H1 (cell line): ENCODE results near the gene TSC1. TPM values are rescaled to one million over a fixed set of nuclear protein-coding genes. Genes with fewer than 3 reads are reported as not detected.

Experiments
- CTCF ChIA-PET: fragments of 300-600 bp; sonication (Branson Sonifier 250); formaldehyde crosslinking; loops from one replicate; lab custom pipeline; 2021; ENCODE audit not compliant: partially characterized antibody; lab: Charles Lee
- POLR2A ChIA-PET: fragments of 300-600 bp; sonication (Branson Sonifier 250); formaldehyde crosslinking; loops from one replicate; lab custom pipeline; 2021; ENCODE audit warnings: inconsistent platforms; ENCODE audit not compliant: partially characterized antibody; lab: Charles Lee
- DNase-seq, 2 experiments: peaks; one replicate each; pipeline versions ENCODE4 v3.0.0 to v3.0.0-alpha.2; 2010 to 2022; ENCODE audit warnings: low spot score in 2 of 2, low read depth in 1 of 2, mixed read lengths in 1 of 2
- FAIRE-seq: peaks from 2 replicates; lab custom pipeline; 2011; peaks lifted over from hg19 to GRCh38; lab: Jason Lieb, UNC
- H2AFZ ChIP-seq: 2 replicates; pipeline ENCODE4 v1.8.1; 2012; ENCODE audit warnings: low read length, inconsistent platforms
- H2AK5ac ChIP-seq: 2 replicates; pipeline ENCODE4 v1.6.1; 2013; ENCODE audit warnings: low read depth, low read length
- H2BK120ac ChIP-seq: replicated peaks from 2 replicates; pipeline ENCODE3; 2013; ENCODE audit warnings: low read depth, low read length, inconsistent platforms
- H2BK12ac ChIP-seq: 2 replicates; pipeline ENCODE4 v1.6.1; 2013; ENCODE audit warnings: low read depth, low read length
- H2BK15ac ChIP-seq: 2 replicates; pipeline ENCODE4 v1.6.1; 2013; ENCODE audit warnings: low read length
- H2BK20ac ChIP-seq: 2 replicates; pipeline ENCODE4 v1.6.1; 2013; ENCODE audit warnings: low read length
- H2BK5ac ChIP-seq: 2 replicates; pipeline ENCODE4 v1.6.1; 2013; ENCODE audit warnings: low read depth, low read length
- H3K14ac ChIP-seq: 2 replicates; pipeline ENCODE4 v1.6.1; 2013; ENCODE audit warnings: inconsistent platforms; ENCODE audit not compliant: insufficient read length
- H3K18ac ChIP-seq: 2 replicates; pipeline ENCODE4 v1.6.1; 2013; ENCODE audit warnings: low read length; ENCODE audit errors: extremely low read depth
- H3K23ac ChIP-seq: 2 replicates; pipeline ENCODE4 v1.6.1; 2013; ENCODE audit warnings: inconsistent platforms; ENCODE audit not compliant: insufficient read length
- H3K23me2 ChIP-seq: 2 replicates; pipeline ENCODE4 v1.6.1; 2013; ENCODE audit warnings: low read depth, low read length
- H3K27ac ChIP-seq: 2 replicates; pipeline ENCODE4 v1.6.1; 2011; ENCODE audit warnings: low read depth, low read length, inconsistent platforms
- H3K27me3 ChIP-seq, 4 experiments: replicated peaks in 1 of 4; 1 replicate in 1 of 4; 2 replicates in 3 of 4; pipeline versions ENCODE4 v1.6.1 to v1.8.1; 2011 to 2013; ENCODE audit warnings: low read length in 3 of 4, mild to moderate bottlenecking in 3 of 4, inconsistent platforms in 2 of 4, mixed read lengths in 2 of 4, moderate library complexity in 1 of 4; ENCODE audit not compliant: control insufficient read depth in 3 of 4, insufficient read depth in 3 of 4; ENCODE audit errors: extremely low read depth in 1 of 4
- H3K36me3 ChIP-seq, 4 experiments: 2 replicates each; pipeline versions ENCODE4 v1.6.1 to v1.8.1; 2011 to 2013; ENCODE audit warnings: mild to moderate bottlenecking in 4 of 4, low read length in 3 of 4, moderate library complexity in 2 of 4, control low read depth in 1 of 4, inconsistent platforms in 1 of 4; ENCODE audit not compliant: insufficient read depth in 4 of 4, control insufficient read depth in 2 of 4
- H3K4ac ChIP-seq: replicated peaks from 2 replicates; pipeline ENCODE3; 2013; ENCODE audit warnings: low read length, low read depth, mixed read lengths, inconsistent platforms; ENCODE audit not compliant: insufficient read length
- H3K4me1 ChIP-seq, 4 experiments: replicated peaks in 1 of 4; 1 replicate in 1 of 4; 2 replicates in 3 of 4; pipeline versions ENCODE4 v1.6.1 to v1.8.1; 2011 to 2013; ENCODE audit warnings: low read length in 3 of 4, inconsistent platforms in 2 of 4, mixed read lengths in 1 of 4; ENCODE audit not compliant: insufficient read depth in 4 of 4, control insufficient read depth in 3 of 4
- H3K4me2 ChIP-seq, 2 experiments: 2 replicates each; pipeline versions ENCODE4 v1.6.1 to v1.8.1; 2011 to 2013; ENCODE audit warnings: low read depth in 2 of 2, low read length in 2 of 2, control low read depth in 1 of 2, inconsistent platforms in 1 of 2, mild to moderate bottlenecking in 1 of 2; ENCODE audit not compliant: insufficient read depth in 1 of 2
- H3K4me3 ChIP-seq, 4 experiments: fragments of 200-600, 300-600 bp in 1 of 4; sonication (generic), shearing (Covaris generic), sonication (Bioruptor Twin) in 1 of 4; 2 replicates each; pipeline versions ENCODE4 v1.5.1 to v1.8.1; 2011 to 2016; ENCODE audit warnings: low read length in 4 of 4, low read depth in 3 of 4, control low read depth in 2 of 4, inconsistent platforms in 2 of 4, mild to moderate bottlenecking in 2 of 4, mixed read lengths in 1 of 4, moderate library complexity in 1 of 4; ENCODE audit not compliant: insufficient read depth in 2 of 4; ENCODE audit errors: extremely low read depth in 1 of 4
- H3K56ac ChIP-seq: replicated peaks from 2 replicates; pipeline ENCODE3; 2013; ENCODE audit warnings: low read depth, mild to moderate bottlenecking, mixed read lengths, low read length, inconsistent platforms; ENCODE audit not compliant: insufficient read length
- H3K79me1 ChIP-seq: 2 replicates; pipeline ENCODE4 v1.6.1; 2013; ENCODE audit warnings: low read depth, low read length, control low read depth
- H3K79me2 ChIP-seq, 2 experiments: 2 replicates each; pipeline versions ENCODE4 v1.6.1 to v1.8.1; 2012 to 2013; ENCODE audit warnings: low read length in 2 of 2, mild to moderate bottlenecking in 2 of 2, inconsistent platforms in 1 of 2; ENCODE audit not compliant: insufficient read depth in 2 of 2, control insufficient read depth in 1 of 2
- H3K9ac ChIP-seq, 4 experiments: replicated peaks in 1 of 4; 1 replicate in 1 of 4; 2 replicates in 3 of 4; pipeline versions ENCODE4 v1.6.1 to v1.8.1; 2011 to 2013; ENCODE audit warnings: low read depth in 3 of 4, low read length in 3 of 4, control low read depth in 2 of 4, mild to moderate bottlenecking in 2 of 4, moderate library complexity in 2 of 4, inconsistent platforms in 1 of 4; ENCODE audit errors: extremely low read depth in 1 of 4
- H3K9me3 ChIP-seq, 2 experiments: 2 replicates each; pipeline versions ENCODE4 v1.6.1 to v1.8.1; 2012 to 2013; ENCODE audit warnings: mild to moderate bottlenecking in 2 of 2, moderate library complexity in 2 of 2, control low read depth in 1 of 2, inconsistent platforms in 1 of 2, low read depth in 1 of 2, low read length in 1 of 2, mixed read lengths in 1 of 2; ENCODE audit not compliant: insufficient read depth in 2 of 2
- H4K20me1 ChIP-seq, 2 experiments: replicated peaks in 1 of 2; 2 replicates each; pipeline versions ENCODE3 to v1.8.1; 2011 to 2013; ENCODE audit warnings: inconsistent platforms in 2 of 2, low read length in 2 of 2, mild to moderate bottlenecking in 1 of 2; ENCODE audit not compliant: insufficient read depth in 2 of 2, control insufficient read depth in 1 of 2
- H4K5ac ChIP-seq: 2 replicates; pipeline ENCODE4 v1.6.1; 2013; ENCODE audit warnings: low read length, low read depth, mixed read lengths, inconsistent platforms; ENCODE audit not compliant: insufficient read length
- H4K8ac ChIP-seq: 2 replicates; pipeline ENCODE4 v1.8.0; 2013; ENCODE audit warnings: mild to moderate bottlenecking, moderate library complexity, low read length, inconsistent platforms; ENCODE audit not compliant: insufficient read depth; ENCODE audit errors: extremely low read depth
- H4K91ac ChIP-seq: replicated peaks from 2 replicates; pipeline ENCODE3; 2013; ENCODE audit warnings: low read length, mixed read lengths, inconsistent platforms; ENCODE audit not compliant: insufficient read length
- BACH1 ChIP-seq: IDR thresholded peaks from 2 replicates; pipeline ENCODE4 v1.6.1; 2012; ENCODE audit warnings: low read length, improper control_type of control experiment
- BCL11A ChIP-seq, 2 experiments: IDR thresholded peaks; one replicate each; pipeline ENCODE4 v1.6.1; 2011; ENCODE audit warnings: low read depth in 2 of 2, low read length in 2 of 2, mild to moderate bottlenecking in 2 of 2
- CEBPB ChIP-seq: IDR thresholded peaks from 2 replicates; pipeline ENCODE4 v1.6.1; 2012; ENCODE audit warnings: low read depth, low read length
- KDM5A ChIP-seq: fragments of 200-600 bp; IDR thresholded peaks from 2 replicates; pipeline ENCODE4 v1.7.1; 2012; ENCODE audit warnings: mild to moderate bottlenecking, low read length, inconsistent platforms, mixed read lengths
- RBBP5 ChIP-seq: IDR thresholded peaks from 2 replicates; pipeline ENCODE4 v1.7.1; 2012; ENCODE audit warnings: low read depth, mild to moderate bottlenecking, inconsistent platforms, low read length, moderate library complexity, borderline replicate concordance
- TAF7 ChIP-seq: optimal IDR thresholded peaks from 2 replicates; pipeline ENCODE3; 2011; ENCODE audit warnings: low read depth, mild to moderate bottlenecking, inconsistent platforms, low read length, moderate library complexity, borderline replicate concordance
- WGBS, 2 experiments: shearing (Covaris generic) in 1 of 2; methylation state at CpG; one replicate each; pipeline versions ENCODE4 v1.1.6 to v1.1.7; 2013 to 2015; ENCODE audit warnings: low lambda C conversion rate in 2 of 2, mixed read lengths in 2 of 2, inconsistent platforms in 1 of 2, low coverage in 1 of 2, missing lambda C conversion rate in 1 of 2; ENCODE audit not compliant: insufficient replicate concordance in 2 of 2, insufficient coverage in 1 of 2, insufficient read length in 1 of 2; ENCODE audit errors: extremely low coverage in 1 of 2, missing lambda C conversion rate in 1 of 2; 5-methylcytosine and 5-hydroxymethylcytosine counted together
- polyA plus RNA-seq, 7 experiments: library from polyadenylated mRNA; depleted of rRNA in 3 of 7; stranded (reverse) in 5 of 7; unstranded in 2 of 7; fragments of >200 nt in 5 of 7; fragments of 200-250 nt in 2 of 7; gene quantifications; 1 replicate in 5 of 7; 2 replicates in 1 of 7; 4 replicates in 1 of 7; pipeline versions ENCODE4 v1.2.1 to v1.2.3, GENCODE V29; 2011 to 2013; ENCODE audit warnings: missing spikeins in 2 of 7, mixed read lengths in 2 of 7
- total RNA-seq: library from RNA; stranded (reverse); fragmentation: NEBNext Ultra II Directional; extraction: Animal tissue kit (Norgen Biotek cat#: 25700); gene quantifications from 2 replicates; pipeline ENCODE4 v1.2.1, GENCODE V29; 2021
- TF ChIP-seq, protein P1 (sequence below), 3 experiments: IDR thresholded peaks; 1 replicate in 2 of 3; 2 replicates in 1 of 3; pipeline versions ENCODE4 v1.5.1 to v1.6.1; 2011; ENCODE audit warnings: low read length in 3 of 3, mild to moderate bottlenecking in 3 of 3, inconsistent platforms in 2 of 3, low read depth in 1 of 3, moderate library complexity in 1 of 3; ENCODE audit not compliant: insufficient read depth in 1 of 3; ENCODE audit errors: control extremely low read depth in 1 of 3
- TF ChIP-seq, protein P2 (sequence below): IDR thresholded peaks from 2 replicates; pipeline ENCODE4 v1.6.1; 2012; ENCODE audit warnings: low read length, inconsistent platforms

The TSC1 gene
- total and polyA plus RNA-seq, 2 of the 8 experiments (the other 6 are each of a cell fraction or from before 2014, with no cell fraction given) = 37.2 to 46.0 TPM

DNA sequence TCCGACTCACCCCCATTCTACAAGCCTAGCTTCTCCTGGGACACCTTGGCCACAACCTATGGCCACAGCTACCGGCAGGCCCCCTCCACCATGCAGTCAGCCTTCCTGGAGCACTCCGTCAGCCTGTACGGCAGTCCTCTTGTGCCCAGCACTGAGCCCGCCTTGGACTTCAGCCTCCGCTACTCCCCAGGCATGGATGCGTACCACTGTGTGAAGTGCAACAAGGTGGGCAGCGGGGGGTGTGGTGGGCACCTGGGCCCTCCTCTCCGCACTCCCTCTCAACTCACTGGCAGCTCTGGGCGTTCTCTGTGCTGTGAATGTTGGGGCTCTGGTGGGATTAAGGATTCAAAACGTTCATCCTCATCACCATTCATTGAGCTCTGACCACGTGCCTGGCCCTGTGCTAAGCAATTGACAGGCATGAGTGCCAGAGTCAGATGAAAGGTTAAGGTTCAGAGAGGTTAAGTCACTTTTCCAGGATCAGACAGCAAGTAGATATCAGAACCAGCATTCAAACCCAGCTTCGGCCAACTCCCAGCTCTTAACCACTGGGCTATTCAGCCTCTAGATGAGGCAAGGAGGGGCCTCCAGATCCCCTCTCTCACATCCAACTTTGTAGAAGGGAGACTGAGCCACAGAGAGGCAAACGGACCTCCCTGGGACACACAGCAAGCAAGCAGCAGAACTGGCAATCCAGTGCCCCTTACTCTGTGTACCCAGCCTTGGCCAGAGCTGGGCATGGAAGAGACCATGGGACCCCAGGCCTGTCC is 44.0 kb upstream of the TSC1 start:
- no peak overlapping the region for H3K9ac ChIP-seq
- no peaks in the 10 kb centered on the region for H4K20me1 ChIP-seq
- H3K4me3 ChIP-seq = no peak overlapping the region
- H2AK5ac ChIP-seq = no peak overlapping the region
- no peak overlapping the region for H3K56ac ChIP-seq
- no peak overlapping the region for H3K18ac ChIP-seq
- no peaks in the 10 kb centered on the region for H3K79me2 ChIP-seq
- H3K27ac ChIP-seq = no peak overlapping the region
- no peak overlapping the region for H3K14ac ChIP-seq
- FAIRE-seq (no peak), DNase-seq (no peak)
- H3K79me1 ChIP-seq = no peaks in the 10 kb centered on the region
- no peak overlapping the region for H2BK5ac ChIP-seq
- no peaks in the 10 kb centered on the region for H3K36me3 ChIP-seq
- CTCF ChIA-PET = interaction anchor here (0.9 to 1.6 kb wide), 5 partner anchors 11 to 52 kb away, joined by 3 to 10 read pairs (median 3); partner anchors contain the start of gene GFI1B
- no peaks in the 10 kb centered on the region for H3K9me3 ChIP-seq
- peaks cover 0 to 5% (median 0%) of the 10 kb centered on the region in 4 experiments; a peak in 1 of 7 replicates for H3K27me3 ChIP-seq
- H3K4me2 ChIP-seq = no peak overlapping the region
- no peak overlapping the region for H4K91ac ChIP-seq
- WGBS, 2 experiments = 89% methylated on average over 14 of the region's 14 CpGs; no CpG with 5 or more reads in 1 of the 2 experiments
- H4K8ac ChIP-seq = no peak overlapping the region
- no peak overlapping the region for H3K23ac ChIP-seq
- H4K5ac ChIP-seq = no peak overlapping the region
- no peak overlapping the region for H2BK15ac ChIP-seq
- H3K4ac ChIP-seq = no peak overlapping the region
- H2BK20ac ChIP-seq = 0 out of 2 replicates have a peak overlapping the region, but pooled peaks have one; percentile 18
- no peaks in the 10 kb centered on the region; a peak in 2 of 7 replicates for H3K4me1 ChIP-seq
- POLR2A ChIA-PET = no interaction called here
- H3K23me2 ChIP-seq = no peaks in the 10 kb centered on the region
- H2BK12ac ChIP-seq = no peak overlapping the region
- no peak overlapping the region for H2BK120ac ChIP-seq
- no peak overlapping the region for H2AFZ ChIP-seq
- TF ChIP-seq, protein P1, sequence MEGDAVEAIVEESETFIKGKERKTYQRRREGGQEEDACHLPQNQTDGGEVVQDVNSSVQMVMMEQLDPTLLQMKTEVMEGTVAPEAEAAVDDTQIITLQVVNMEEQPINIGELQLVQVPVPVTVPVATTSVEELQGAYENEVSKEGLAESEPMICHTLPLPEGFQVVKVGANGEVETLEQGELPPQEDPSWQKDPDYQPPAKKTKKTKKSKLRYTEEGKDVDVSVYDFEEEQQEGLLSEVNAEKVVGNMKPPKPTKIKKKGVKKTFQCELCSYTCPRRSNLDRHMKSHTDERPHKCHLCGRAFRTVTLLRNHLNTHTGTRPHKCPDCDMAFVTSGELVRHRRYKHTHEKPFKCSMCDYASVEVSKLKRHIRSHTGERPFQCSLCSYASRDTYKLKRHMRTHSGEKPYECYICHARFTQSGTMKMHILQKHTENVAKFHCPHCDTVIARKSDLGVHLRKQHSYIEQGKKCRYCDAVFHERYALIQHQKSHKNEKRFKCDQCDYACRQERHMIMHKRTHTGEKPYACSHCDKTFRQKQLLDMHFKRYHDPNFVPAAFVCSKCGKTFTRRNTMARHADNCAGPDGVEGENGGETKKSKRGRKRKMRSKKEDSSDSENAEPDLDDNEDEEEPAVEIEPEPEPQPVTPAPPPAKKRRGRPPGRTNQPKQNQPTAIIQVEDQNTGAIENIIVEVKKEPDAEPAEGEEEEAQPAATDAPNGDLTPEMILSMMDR (IDR thresholded peaks at IDR 0.05; ENCODE audit: control extremely low read depth in 1 of 3, insufficient read depth in 1 of 3, low read depth in 1 of 3, low read length in 3 of 3) = no peak
- TF ChIP-seq RBBP5 (no peak), TAF7 (no peak), CEBPB (no peak), KDM5A (no peak), BCL11A (IDR thresholded peaks at IDR 0.05; ENCODE audit: low read depth in 2 of 2, low read length in 2 of 2) (no peak), BACH1 (no peak)
- TF ChIP-seq, protein P2, sequence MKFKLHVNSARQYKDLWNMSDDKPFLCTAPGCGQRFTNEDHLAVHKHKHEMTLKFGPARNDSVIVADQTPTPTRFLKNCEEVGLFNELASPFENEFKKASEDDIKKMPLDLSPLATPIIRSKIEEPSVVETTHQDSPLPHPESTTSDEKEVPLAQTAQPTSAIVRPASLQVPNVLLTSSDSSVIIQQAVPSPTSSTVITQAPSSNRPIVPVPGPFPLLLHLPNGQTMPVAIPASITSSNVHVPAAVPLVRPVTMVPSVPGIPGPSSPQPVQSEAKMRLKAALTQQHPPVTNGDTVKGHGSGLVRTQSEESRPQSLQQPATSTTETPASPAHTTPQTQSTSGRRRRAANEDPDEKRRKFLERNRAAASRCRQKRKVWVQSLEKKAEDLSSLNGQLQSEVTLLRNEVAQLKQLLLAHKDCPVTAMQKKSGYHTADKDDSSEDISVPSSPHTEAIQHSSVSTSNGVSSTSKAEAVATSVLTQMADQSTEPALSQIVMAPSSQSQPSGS = no peak
